Activated naive CD4-positive, alpha-beta T cell treated with anti-CD3 and anti-CD28 coated beads, Interleukin-2, amount 10 ng/mL, durations not matched to agents 7 days and 5 days (primary cell): ENCODE data around the gene TWF1.
A peak's percentile ranks its signal among the peaks of the same experiment; 100 is the strongest.

Experiments
- CTCF ChIA-PET: fragments of 350-600 bp; sonication (Branson Sonifier 250); formaldehyde crosslinking; loops from one replicate; lab custom pipeline; 2021; ENCODE audit warnings: antibody characterized with exemption; lab: Charles Lee
- DNase-seq: peaks from one replicate; pipeline ENCODE4 v3.0.0-alpha.2; 2020
- H3K27ac Mint-ChIP-seq: one replicate; pipeline ENCODE4 v1.8.0; 2021; ENCODE audit warnings: mild to moderate bottlenecking, moderate library complexity, mixed read lengths
- H3K27me3 Mint-ChIP-seq: one replicate; pipeline ENCODE4 v1.8.0; 2021; ENCODE audit warnings: mild to moderate bottlenecking, mixed read lengths
- H3K36me3 Mint-ChIP-seq: one replicate; pipeline ENCODE4 v1.8.0; 2021; ENCODE audit warnings: mixed read lengths
- H3K4me1 Mint-ChIP-seq: one replicate; pipeline ENCODE4 v1.8.0; 2021; ENCODE audit warnings: mixed read lengths
- H3K4me3 Mint-ChIP-seq: one replicate; pipeline ENCODE4 v1.8.0; 2021; ENCODE audit warnings: mild to moderate bottlenecking, moderate library complexity, mixed read lengths
- H3K9me3 Mint-ChIP-seq: one replicate; pipeline ENCODE4 v1.8.0; 2021; ENCODE audit warnings: mixed read lengths

Gene TWF1

GRCh38 chr12:43826681-43827080, 20.6 kb upstream of the TWF1 start:
- Mint-ChIP-seq H3K9me3 (no peaks in the 10 kb centered on the region), H3K4me1 (peaks cover 1% of the 10 kb centered on the region), H3K27ac (no peak overlapping the region), H3K27me3 (peaks cover 4% of the 10 kb centered on the region), H3K36me3 (no peaks in the 10 kb centered on the region), H3K4me3 (no peak overlapping the region)
- no peak for DNase-seq
- CTCF ChIA-PET = no interaction called here

DNA sequence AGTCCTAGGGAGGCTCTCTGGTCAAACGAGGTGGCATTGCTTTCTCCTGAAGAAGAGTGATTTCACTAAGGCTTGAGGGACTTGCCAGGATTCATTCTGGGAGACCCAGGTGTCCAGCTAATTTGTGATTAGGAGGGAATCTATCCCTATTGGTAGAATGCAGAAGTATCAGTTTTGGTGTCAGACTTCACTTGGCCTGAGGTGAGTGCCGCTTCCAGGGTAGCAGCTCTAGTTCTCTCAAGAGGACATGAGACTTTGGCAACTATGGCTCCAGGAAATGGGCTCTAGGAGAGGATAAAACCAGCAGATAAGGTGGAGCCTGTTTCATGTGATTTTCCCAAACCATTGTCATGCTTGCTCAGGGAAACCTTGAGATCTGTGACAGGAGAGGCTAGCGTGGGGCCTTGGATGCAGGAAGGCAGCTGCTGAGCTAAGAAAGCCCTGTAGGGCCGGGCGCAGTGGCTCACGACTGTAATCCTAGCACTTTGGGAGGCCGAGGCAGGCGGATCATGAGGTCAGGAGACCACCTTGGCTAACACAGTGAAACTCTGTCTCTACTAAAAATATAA, 18.2 kb upstream of the TWF1 start:
- H3K36me3 Mint-ChIP-seq = no peaks in the 10 kb centered on the region
- peaks cover 4% of the 10 kb centered on the region for H3K27me3 Mint-ChIP-seq
- DNase-seq = no peak
- no peak overlapping the region for H3K27ac Mint-ChIP-seq
- H3K9me3 Mint-ChIP-seq = no peaks in the 10 kb centered on the region
- H3K4me3 Mint-ChIP-seq = no peak overlapping the region
- H3K4me1 Mint-ChIP-seq = no peaks in the 10 kb centered on the region
- CTCF ChIA-PET = no interaction called here

DNA sequence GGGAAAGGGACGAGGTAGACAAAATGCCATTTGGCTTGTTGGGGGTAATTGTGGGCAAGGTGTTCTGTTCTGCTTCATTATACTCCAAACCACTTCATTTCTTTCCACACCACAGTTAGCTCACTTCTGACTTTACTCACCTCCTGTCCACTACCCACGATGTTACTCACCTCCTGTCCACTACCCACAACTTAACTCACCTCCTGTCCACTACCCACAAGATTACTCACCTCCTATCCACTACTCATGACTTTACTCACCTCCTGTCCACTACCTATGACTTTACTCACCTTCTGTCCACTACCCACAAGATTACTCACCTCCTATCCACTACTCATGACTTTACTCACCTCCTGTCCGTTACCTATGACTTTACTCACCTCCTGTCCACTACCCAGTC, 10.1 kb upstream of the TWF1 start:
- Mint-ChIP-seq H3K9me3 (no peaks in the 10 kb centered on the region), H3K27me3 (no peaks in the 10 kb centered on the region), H3K36me3 (no peaks in the 10 kb centered on the region), H3K4me3 (no peak overlapping the region), H3K4me1 (peaks cover 2% of the 10 kb centered on the region), H3K27ac (no peak overlapping the region)
- CTCF ChIA-PET = no interaction called here
- DNase-seq = no peak

- no peaks in the 10 kb centered on the region for H3K9me3 Mint-ChIP-seq
- no peak overlapping the region for H3K27ac Mint-ChIP-seq
- H3K4me3 Mint-ChIP-seq = no peak overlapping the region
- CTCF ChIA-PET = no interaction called here
- no peak for DNase-seq
- no peaks in the 10 kb centered on the region for H3K27me3 Mint-ChIP-seq
- H3K36me3 Mint-ChIP-seq = no peaks in the 10 kb centered on the region
- peaks cover 4% of the 10 kb centered on the region for H3K4me1 Mint-ChIP-seq
These were observed 9.3 kb upstream of the TWF1 start for GRCh38 chr12:43815416-43815815.

GRCh38 chr12:43812926-43813325, 6.8 kb upstream of the TWF1 start:
- no peak overlapping the region for H3K4me3 Mint-ChIP-seq
- CTCF ChIA-PET = no interaction called here
- peaks cover 8% of the 10 kb centered on the region for H3K4me1 Mint-ChIP-seq
- no peak overlapping the region for H3K27ac Mint-ChIP-seq
- no peaks in the 10 kb centered on the region for H3K36me3 Mint-ChIP-seq
- no peaks in the 10 kb centered on the region for H3K9me3 Mint-ChIP-seq
- no peak for DNase-seq
- H3K27me3 Mint-ChIP-seq = no peaks in the 10 kb centered on the region

GRCh38 chr12:43812057-43812456, 5.9 kb upstream of the TWF1 start:
- Mint-ChIP-seq H3K4me1 (peaks cover 14% of the 10 kb centered on the region), H3K27ac (no peak overlapping the region), H3K36me3 (no peaks in the 10 kb centered on the region), H3K27me3 (no peaks in the 10 kb centered on the region), H3K4me3 (no peak overlapping the region), H3K9me3 (no peaks in the 10 kb centered on the region)
- no peak for DNase-seq
- CTCF ChIA-PET = no interaction called here

- peaks cover 39% of the 10 kb centered on the region for H3K4me1 Mint-ChIP-seq
- CTCF ChIA-PET = no interaction called here
These were observed 1.3 kb upstream of the TWF1 start for GRCh38 chr12:43807386-43807785.

GRCh38 chr12:43806737-43807072, 588 bp upstream of the TWF1 start:
- Mint-ChIP-seq H3K4me3 (peak overlapping the region; percentile 96), H3K36me3 (peaks cover 11% of the 10 kb centered on the region), H3K27me3 (no peaks in the 10 kb centered on the region), H3K9me3 (no peaks in the 10 kb centered on the region), H3K4me1 (peaks cover 41% of the 10 kb centered on the region), H3K27ac (peak overlapping the region; percentile 100)
- no peak for DNase-seq
- CTCF ChIA-PET = interaction anchor here (0.7 to 1.3 kb wide), 2 partner anchors 20 to 32 kb away, joined by 3 to 6 read pairs; no protein-coding TSS in a partner anchor

More at GRCh38 chr12:43807386-43807785, 1.3 kb upstream of the TWF1 start:
- peaks cover 11% of the 10 kb centered on the region for H3K36me3 Mint-ChIP-seq
- peak overlapping the region; percentile 100 for H3K27ac Mint-ChIP-seq
- no peak for DNase-seq
- peak overlapping the region; percentile 96 for H3K4me3 Mint-ChIP-seq
- no peaks in the 10 kb centered on the region for H3K27me3 Mint-ChIP-seq
- no peaks in the 10 kb centered on the region for H3K9me3 Mint-ChIP-seq

DNA sequence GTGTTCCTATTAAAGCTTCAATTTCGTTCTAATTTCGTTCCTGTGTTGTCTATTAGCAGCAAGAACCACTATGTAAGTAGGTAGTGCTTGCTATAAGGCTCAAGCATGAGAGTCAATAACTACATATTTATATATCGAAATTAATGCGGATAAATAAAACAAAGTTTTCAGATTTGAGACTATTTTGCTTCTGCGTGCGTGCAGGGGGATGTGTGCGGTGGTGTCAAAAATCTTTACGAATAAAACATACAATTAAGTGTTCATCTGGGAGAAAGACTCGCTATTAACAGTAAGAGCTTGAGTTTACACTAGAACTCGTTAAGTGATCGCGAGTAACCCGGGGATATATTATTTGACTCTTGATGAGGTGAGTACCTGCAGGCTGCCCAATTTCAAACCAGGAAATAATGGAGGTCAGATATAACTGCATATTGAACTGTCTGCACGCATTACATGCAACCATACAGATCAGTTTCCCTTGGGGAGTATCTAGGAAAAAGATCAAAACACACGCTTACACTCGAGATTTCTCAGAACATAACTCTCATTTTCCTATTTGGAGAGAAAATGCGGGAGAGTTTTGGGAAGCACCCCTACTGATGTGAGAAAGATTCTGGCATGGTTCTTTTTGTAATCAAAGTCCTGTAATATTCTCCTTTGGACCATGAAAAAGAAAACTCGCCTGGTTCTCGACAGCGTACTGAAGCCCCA, 813 bp downstream of the TWF1 start:
- no peaks in the 10 kb centered on the region for H3K9me3 Mint-ChIP-seq
- no peaks in the 10 kb centered on the region for H3K27me3 Mint-ChIP-seq
- peaks cover 39% of the 10 kb centered on the region for H3K4me1 Mint-ChIP-seq
- H3K36me3 Mint-ChIP-seq = peaks cover 13% of the 10 kb centered on the region
- CTCF ChIA-PET = interaction anchor here (0.6 to 1.3 kb wide), 2 partner anchors 9 to 19 kb away, joined by 3 to 6 read pairs; no protein-coding TSS in a partner anchor
- DNase-seq = no peak
- H3K4me3 Mint-ChIP-seq = peak overlapping the region; percentile 96
- H3K27ac Mint-ChIP-seq = peak overlapping the region; percentile 100

- no peaks in the 10 kb centered on the region for H3K9me3 Mint-ChIP-seq
- CTCF ChIA-PET = no interaction called here
- H3K36me3 Mint-ChIP-seq = peaks cover 25% of the 10 kb centered on the region
- H3K27ac Mint-ChIP-seq = no peak overlapping the region
- peaks cover 5% of the 10 kb centered on the region for H3K4me1 Mint-ChIP-seq
- no peak for DNase-seq
- H3K4me3 Mint-ChIP-seq = no peak overlapping the region
- no peaks in the 10 kb centered on the region for H3K27me3 Mint-ChIP-seq
These were observed 8.4 kb downstream of the TWF1 start for GRCh38 chr12:43797561-43798217.

DNA sequence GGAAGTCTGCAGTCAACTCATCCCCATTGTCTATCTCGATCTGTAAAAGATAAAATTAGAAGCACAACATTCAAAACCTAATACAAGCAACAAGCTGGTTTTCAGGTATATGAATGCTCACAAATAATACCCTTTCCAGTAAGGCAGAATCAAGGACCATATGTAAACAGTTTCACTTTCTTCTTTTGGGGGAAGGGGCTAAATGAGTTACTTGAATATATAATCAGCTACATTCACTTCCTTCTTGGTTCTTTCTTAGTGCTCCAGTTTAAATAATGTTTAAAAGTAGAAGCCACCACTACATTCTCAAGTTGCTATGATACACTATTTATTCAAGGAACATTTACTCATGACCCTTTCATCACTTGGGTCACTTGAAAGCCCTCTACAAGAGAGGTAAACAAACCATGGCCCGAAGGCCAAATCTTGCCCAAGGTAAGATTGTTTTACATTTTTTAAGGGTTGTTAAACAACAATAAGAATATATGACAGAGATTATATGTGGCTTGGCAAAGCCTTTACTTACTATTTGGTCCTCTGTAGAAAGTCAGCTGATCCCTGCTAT, 10.3 kb downstream of the TWF1 start:
- CTCF ChIA-PET = no interaction called here
- H3K27me3 Mint-ChIP-seq = no peaks in the 10 kb centered on the region
- DNase-seq = no peak
- H3K4me1 Mint-ChIP-seq = no peaks in the 10 kb centered on the region
- peaks cover 29% of the 10 kb centered on the region for H3K36me3 Mint-ChIP-seq
- H3K4me3 Mint-ChIP-seq = no peak overlapping the region
- H3K27ac Mint-ChIP-seq = no peak overlapping the region
- no peaks in the 10 kb centered on the region for H3K9me3 Mint-ChIP-seq

- CTCF ChIA-PET = no interaction called here
- no peak for DNase-seq
- H3K36me3 Mint-ChIP-seq = peaks cover 32% of the 10 kb centered on the region
- no peaks in the 10 kb centered on the region for H3K4me1 Mint-ChIP-seq
- no peak overlapping the region for H3K27ac Mint-ChIP-seq
- no peaks in the 10 kb centered on the region for H3K27me3 Mint-ChIP-seq
- no peak overlapping the region for H3K4me3 Mint-ChIP-seq
- no peaks in the 10 kb centered on the region for H3K9me3 Mint-ChIP-seq
These were observed 16.2 kb downstream of the TWF1 start for GRCh38 chr12:43789941-43790340.

GRCh38 chr12:43786899-43787693, 19.0 kb downstream of the TWF1 start:
- Mint-ChIP-seq H3K4me3 (no peak overlapping the region), H3K4me1 (no peaks in the 10 kb centered on the region), H3K9me3 (no peaks in the 10 kb centered on the region), H3K27me3 (no peaks in the 10 kb centered on the region), H3K27ac (no peak overlapping the region), H3K36me3 (peaks cover 41% of the 10 kb centered on the region)
- CTCF ChIA-PET = interaction anchor here (1.3 to 1.9 kb wide), 2 partner anchors 10 kb away, joined by 5 read pairs; no protein-coding TSS in a partner anchor
- no peak for DNase-seq

DNA sequence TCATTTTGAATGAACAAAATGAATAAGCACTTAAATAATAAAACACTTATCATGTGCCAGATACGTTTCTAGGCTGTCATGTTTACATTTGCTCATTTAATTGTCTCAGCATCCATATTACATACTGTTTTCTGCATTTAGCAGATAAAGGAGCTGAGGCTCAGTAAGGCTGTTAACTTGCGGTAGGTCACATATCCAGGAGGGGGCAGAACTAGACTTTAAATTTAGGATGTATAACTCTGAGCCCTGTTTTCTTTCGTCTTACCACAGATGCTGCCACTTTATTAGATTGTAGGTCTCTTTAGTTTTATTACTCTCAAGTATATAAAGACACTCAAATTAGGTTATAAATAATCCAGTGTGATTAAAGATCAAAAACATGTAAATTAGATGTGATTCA, 29.6 kb downstream of the TWF1 start:
- H3K36me3 Mint-ChIP-seq = peaks cover 29% of the 10 kb centered on the region
- no peak overlapping the region for H3K27ac Mint-ChIP-seq
- peak; percentile 40 for DNase-seq
- H3K9me3 Mint-ChIP-seq = no peaks in the 10 kb centered on the region
- no peaks in the 10 kb centered on the region for H3K27me3 Mint-ChIP-seq
- no peak overlapping the region for H3K4me3 Mint-ChIP-seq
- no peaks in the 10 kb centered on the region for H3K4me1 Mint-ChIP-seq
- CTCF ChIA-PET = interaction anchor here (0.6 to 2.7 kb wide), 5 partner anchors 10 to 105 kb away, joined by 3 to 30 read pairs (median 5); no protein-coding TSS in a partner anchor
